Retinal pigment epithelial cell (primary cell): Measurements from ENCODE around the gene MLPH.

ENCODE experiments used
- DNase-seq: peaks from one replicate; pipeline ENCODE4 v3.0.0-alpha.2; 2010; ENCODE audit warnings: low read depth
- H3K4me3 ChIP-seq: 2 replicates; pipeline ENCODE4 v1.5.1; 2011; ENCODE audit warnings: mild to moderate bottlenecking, low read length, control low read depth, moderate library complexity
- TF ChIP-seq, protein P1 (sequence below): conservative IDR thresholded peaks from 2 replicates; pipeline ENCODE4 v1.5.1; 2011; ENCODE audit warnings: low read depth, low read length, control low read depth, inconsistent platforms

Gene MLPH

GRCh38 chr2:237445611-237446337 is 41.3 kb upstream of the MLPH start:
- DNase-seq, result no peak
- TF ChIP-seq, protein P1, sequence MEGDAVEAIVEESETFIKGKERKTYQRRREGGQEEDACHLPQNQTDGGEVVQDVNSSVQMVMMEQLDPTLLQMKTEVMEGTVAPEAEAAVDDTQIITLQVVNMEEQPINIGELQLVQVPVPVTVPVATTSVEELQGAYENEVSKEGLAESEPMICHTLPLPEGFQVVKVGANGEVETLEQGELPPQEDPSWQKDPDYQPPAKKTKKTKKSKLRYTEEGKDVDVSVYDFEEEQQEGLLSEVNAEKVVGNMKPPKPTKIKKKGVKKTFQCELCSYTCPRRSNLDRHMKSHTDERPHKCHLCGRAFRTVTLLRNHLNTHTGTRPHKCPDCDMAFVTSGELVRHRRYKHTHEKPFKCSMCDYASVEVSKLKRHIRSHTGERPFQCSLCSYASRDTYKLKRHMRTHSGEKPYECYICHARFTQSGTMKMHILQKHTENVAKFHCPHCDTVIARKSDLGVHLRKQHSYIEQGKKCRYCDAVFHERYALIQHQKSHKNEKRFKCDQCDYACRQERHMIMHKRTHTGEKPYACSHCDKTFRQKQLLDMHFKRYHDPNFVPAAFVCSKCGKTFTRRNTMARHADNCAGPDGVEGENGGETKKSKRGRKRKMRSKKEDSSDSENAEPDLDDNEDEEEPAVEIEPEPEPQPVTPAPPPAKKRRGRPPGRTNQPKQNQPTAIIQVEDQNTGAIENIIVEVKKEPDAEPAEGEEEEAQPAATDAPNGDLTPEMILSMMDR, result no peak
- no peak overlapping the region for H3K4me3 ChIP-seq

DNA sequence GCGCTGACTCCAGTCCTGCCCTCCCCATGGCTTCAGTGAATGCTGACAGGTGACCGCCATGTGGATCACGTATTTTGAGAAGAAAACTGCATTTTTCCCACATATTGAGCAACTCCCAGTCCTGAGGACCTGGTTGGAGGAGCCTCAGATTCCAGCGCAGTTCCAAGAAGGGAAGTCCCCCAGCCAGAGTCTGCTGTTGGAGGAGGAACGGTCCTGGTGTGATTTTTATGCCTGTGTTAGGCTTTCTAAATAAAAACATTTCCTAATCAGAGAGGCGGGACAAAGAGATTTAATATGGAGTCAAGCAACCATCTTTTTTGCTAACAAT is 40.7 kb upstream of the MLPH start:
- TF ChIP-seq, protein P1, result no peak
- DNase-seq, result no peak
- no peak overlapping the region for H3K4me3 ChIP-seq

DNA sequence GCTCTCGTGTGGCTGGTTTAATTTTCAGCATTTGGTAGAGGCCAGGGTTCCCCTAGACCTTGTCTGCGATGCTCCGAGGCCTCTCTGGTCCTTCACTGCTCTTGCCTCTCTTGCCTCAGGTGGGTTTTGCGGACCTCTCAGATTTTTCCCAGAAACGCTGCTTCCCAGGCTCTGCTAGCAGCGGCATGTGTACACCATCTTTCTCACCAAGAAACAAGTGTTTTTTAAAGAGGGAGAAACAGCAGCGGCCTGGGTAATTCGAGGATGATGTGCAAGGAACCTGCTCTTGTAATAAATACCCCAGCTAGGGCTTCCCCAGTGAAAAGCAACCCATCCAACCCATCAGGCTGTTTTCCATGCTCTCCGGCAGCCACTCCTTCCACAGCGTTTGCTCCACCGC is 39.6 kb upstream of the MLPH start:
- no peak for DNase-seq
- TF ChIP-seq, protein P1, result no peak
- no peak overlapping the region for H3K4me3 ChIP-seq

GRCh38 chr2:237448171-237448570 is 38.9 kb upstream of the MLPH start:
- H3K4me3 ChIP-seq, result no peak overlapping the region
- DNase-seq, result no peak
- TF ChIP-seq, protein P1, result no peak

- TF ChIP-seq, protein P1, result no peak
- no peak overlapping the region for H3K4me3 ChIP-seq
- DNase-seq, result no peak
Measured at GRCh38 chr2:237448626-237449025, 38.4 kb upstream of the MLPH start.

GRCh38 chr2:237449193-237449881 is 37.7 kb upstream of the MLPH start:
- TF ChIP-seq, protein P1, result no peak
- DNase-seq, result no peak

GRCh38 chr2:237450108-237450507 is 36.9 kb upstream of the MLPH start:
- H3K4me3 ChIP-seq, result no peak overlapping the region
- DNase-seq, result no peak
- TF ChIP-seq, protein P1, result no peak

More at GRCh38 chr2:237449193-237449881, 37.7 kb upstream of the MLPH start:
- H3K4me3 ChIP-seq, result no peak overlapping the region
